Activated CD8-positive, alpha-beta memory T cell treated with anti-CD3 and anti-CD28 coated beads, Interleukin-2, amount 50 U/mL, for 48 hours (primary cell): Measurements from ENCODE around the gene FBXO44.

ENCODE experiments used
- DNase-seq: peaks from one replicate; pipeline ENCODE4 v3.0.0-alpha.2; 2020

FBXO44 gene

GRCh38 chr1:11664336-11665065 is 9.8 kb downstream of the FBXO44 start:
- DNase-seq, result peak; percentile 81

GRCh38 chr1:11668516-11668915 is 13.8 kb downstream of the FBXO44 start:
- no peak for DNase-seq

- no peak for DNase-seq
Observed at GRCh38 chr1:11670747-11671146, 16.1 kb downstream of the FBXO44 start.

GRCh38 chr1:11671205-11671543 is 16.5 kb downstream of the FBXO44 start:
- no peak for DNase-seq

GRCh38 chr1:11671544-11672286 is 17.0 kb downstream of the FBXO44 start:
- DNase-seq, result no peak

- no peak for DNase-seq
Observed at GRCh38 chr1:11673089-11673769, 18.6 kb downstream of the FBXO44 start.

- DNase-seq, result no peak
Observed at GRCh38 chr1:11674488-11674887, 19.8 kb downstream of the FBXO44 start.

GRCh38 chr1:11675325-11675724 is 20.6 kb downstream of the FBXO44 start:
- DNase-seq, result no peak

GRCh38 chr1:11676386-11677103 is 21.9 kb downstream of the FBXO44 start:
- DNase-seq, result no peak

GRCh38 chr1:11678442-11678841 is 23.8 kb downstream of the FBXO44 start:
- DNase-seq, result no peak

GRCh38 chr1:11680270-11681070 is 25.8 kb downstream of the FBXO44 start:
- DNase-seq, result no peak

- DNase-seq, result peak; percentile 95
Observed at GRCh38 chr1:11681071-11681771, 26.5 kb downstream of the FBXO44 start, which contains the start of gene MAD2L2. TSS of gene MAD2L2 (minus strand) at chr1:11681148. CDS start at chr1:11680601, 547 bp downstream.

- DNase-seq, result no peak
Observed at GRCh38 chr1:11682287-11682771, 27.7 kb downstream of the FBXO44 start.

- no peak for DNase-seq
Observed at GRCh38 chr1:11682799-11683198, 28.1 kb downstream of the FBXO44 start.

- DNase-seq, result no peak
Observed at GRCh38 chr1:11684070-11684469, 29.4 kb downstream of the FBXO44 start.

GRCh38 chr1:11685210-11685752 is 30.6 kb downstream of the FBXO44 start:
- no peak for DNase-seq

GRCh38 chr1:11688506-11688905 is 33.8 kb downstream of the FBXO44 start:
- no peak for DNase-seq

GRCh38 chr1:11690397-11691301 is 36.0 kb downstream of the FBXO44 start:
- DNase-seq, result no peak

GRCh38 chr1:11691302-11691914 is 36.7 kb downstream of the FBXO44 start, which contains the start of gene DRAXIN:
TSS of gene DRAXIN (plus strand) at chr1:11691710. CDS start at chr1:11706259, 14,549 bp downstream.
- DNase-seq, result no peak
